Fibroblast of the conjunctiva (primary cell): ENCODE data around the gene C7orf25.

ENCODE experiments used
- DNase-seq: peaks from one replicate; pipeline ENCODE4 v3.0.0-alpha.2; 2010; ENCODE audit warnings: low read depth

C7orf25 gene

DNA sequence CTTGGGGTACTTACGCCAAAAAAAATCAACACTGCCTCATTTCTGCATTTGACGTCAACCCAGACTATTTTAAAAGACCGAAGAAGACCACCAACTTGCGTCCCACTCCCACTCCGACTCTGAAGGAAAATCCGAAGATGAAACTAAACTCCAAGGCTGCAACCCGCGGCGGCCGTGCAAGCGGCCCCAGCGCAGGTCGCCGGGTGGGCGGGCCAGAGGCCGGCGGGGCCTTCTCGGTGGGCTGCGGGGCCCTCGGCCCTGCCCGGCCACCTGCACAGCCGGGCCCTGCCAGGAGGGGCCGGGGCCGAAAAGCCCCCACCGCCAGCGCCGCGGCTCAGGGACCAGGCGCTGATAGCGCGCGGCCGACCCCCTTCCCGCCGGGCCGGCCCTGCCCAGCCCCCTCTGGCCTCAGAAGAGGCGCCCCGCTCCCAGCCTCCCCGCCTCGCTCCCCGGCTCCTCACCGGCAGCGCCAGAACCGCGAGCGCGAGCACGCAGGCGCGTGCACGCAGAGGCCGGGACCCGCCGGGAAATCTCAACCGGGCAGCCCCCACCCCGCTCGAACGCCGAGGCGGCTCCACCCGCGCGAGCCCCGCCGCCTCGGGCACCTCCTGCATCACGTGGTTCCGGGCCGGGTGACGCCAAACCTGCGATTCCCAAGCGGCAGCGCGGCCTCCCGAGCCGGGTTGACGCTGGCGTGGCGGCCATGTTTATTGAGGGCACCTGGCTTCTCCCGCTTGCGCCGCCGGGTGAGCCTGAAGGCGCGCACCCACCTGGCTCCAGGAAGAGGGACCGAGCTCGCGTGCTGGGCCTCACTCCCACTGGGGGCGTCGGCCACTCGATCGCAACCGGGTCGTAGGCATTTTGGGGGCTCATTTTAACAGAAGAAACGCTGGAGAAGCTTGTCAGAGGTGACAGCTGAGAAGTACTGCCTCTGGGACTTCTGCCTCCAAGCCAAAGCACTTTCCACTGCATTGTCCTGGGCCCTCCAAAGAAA, at the start of gene C7orf25:
Gene C7orf25 (minus strand): TSS at position 617 of the 994 bp plus-strand sequence. CDS start 1,170 bp downstream, outside the sequence.
- DNase-seq, result peak; percentile 84

DNA sequence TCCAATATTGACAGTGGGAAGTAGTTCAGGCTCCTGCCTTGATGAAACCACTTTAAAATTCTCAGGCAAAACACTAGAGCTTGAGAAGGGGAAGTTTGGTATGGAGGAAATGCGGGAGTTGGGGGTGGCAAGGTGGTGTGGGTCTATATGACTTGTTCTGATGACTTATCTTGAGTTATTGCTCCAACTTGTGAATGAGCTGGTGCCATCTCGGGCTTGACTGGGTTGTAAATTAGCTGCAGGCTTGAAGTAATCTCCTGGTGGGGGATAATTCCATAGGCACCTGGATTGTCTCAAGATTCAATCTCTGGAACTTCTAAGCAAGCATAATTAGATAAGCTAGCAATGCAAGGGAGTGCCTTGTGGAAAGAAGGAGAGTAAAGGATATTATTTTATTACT, 49.3 kb upstream of the C7orf25 start:
- DNase-seq, result no peak

DNA sequence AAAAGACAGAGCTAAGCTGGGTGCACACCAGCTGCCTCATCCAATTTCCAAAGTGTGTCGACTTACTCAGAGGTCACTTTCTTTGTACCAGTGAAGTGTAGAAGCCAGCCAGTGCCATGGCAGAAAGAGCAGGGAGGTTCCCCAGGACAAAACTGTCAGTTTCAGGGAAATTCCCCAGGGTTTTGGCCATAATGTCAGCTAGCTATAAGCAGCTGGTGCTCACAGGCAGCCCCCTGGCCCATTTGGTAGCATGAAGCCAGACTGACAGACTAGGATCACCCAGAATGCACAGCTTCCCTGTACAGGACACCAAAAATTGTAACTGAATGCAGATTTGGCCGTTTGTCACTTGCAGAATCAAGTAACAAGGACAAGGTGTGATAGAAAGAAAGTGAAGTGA, 48.9 kb upstream of the C7orf25 start:
- no peak for DNase-seq

DNA sequence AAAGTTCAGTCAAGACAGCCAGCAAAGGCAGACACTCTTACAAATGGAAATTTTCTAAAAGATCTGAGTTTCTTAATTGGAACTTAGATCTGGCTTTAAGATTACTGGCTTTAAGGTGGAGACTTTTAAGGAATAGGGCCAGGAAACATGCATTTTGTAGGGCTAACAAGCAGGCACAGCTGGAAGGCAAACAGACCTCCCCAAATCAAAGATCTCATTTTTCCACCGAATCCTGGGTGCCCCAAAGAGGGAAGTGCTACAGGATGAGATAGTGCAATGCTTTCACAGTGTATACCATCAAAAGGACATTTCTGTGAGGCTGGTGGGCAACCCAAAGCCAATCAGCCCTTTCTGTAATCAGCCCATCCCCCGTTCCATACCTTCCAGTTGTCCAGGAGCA, 47.7 kb upstream of the C7orf25 start:
- DNase-seq, result no peak

DNA sequence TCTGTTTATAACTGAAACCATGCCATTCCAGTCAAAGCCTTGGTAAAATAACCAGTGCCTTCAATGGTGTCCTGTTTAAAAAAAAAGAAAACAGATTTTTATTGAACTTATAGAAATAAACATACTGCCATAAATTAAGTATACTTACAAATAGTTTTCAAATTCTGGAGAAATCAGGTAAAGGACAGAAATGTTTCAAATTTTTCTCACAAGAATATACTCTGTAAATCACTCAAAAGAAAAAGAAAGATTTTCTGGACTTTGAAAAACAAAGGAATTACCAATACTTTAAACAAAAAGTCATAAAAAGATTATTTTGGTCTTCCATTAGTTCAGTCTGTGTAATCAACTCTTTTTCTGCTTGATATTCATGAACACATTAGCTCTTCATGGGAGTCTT, 44.2 kb upstream of the C7orf25 start:
- DNase-seq, result no peak

DNA sequence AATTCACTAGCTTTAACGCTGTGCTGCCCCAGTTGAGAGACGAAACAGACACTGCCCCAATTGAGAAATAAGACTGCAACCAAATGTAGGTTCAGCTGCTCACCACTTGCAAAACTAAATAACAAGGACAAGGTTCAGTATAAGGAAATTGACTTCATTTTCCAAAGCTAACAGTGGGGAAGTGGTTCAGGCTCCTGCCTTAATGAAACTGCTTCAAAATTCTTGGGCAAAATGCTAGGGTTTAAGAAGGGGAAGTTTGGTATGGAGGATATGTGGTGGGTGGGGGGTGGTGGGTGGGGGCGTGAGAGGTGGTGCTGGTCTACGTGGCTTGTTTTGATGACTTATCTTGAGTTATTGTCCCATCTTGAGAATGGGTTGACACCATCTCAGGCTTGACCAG, 42.1 kb upstream of the C7orf25 start:
- no peak for DNase-seq

DNA sequence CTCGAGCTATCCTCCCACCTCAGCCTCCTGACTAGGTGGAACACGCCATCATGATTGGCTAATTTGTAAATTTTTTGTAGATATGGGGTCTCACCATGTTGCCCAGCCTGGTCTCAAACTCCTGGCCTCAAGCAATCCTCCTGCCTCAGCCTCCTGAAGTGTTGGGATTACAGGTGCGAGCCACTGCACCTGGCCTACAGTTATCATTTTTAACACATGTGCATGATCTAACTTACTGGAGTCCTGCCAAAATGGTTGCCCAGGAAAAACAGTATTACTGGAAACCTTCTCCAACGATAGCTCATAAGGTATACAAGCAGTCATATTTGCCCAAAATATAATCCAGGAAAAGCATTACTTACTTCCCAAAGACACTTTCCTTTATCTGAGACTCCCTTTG, 40.5 kb upstream of the C7orf25 start:
- DNase-seq, result no peak

DNA sequence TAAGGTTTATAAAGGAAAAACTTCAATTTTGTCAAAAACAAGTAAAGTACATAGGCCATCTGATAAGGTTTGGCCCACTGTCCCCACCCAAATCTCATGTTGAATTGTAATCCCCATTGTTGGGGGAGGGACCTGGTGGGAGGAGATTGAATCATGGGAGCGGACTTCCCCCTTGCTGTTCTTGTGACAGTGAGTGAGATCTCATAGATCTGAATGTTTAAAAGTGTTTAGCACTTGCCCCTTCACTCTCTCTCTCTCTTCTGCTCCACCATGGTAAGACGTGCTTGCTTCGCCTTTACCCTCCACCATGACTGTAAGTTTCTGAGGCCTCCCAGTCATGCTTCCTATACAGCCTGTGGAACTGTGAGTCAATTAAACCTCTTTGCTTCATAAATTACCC, 38.5 kb upstream of the C7orf25 start:
- DNase-seq, result no peak

DNA sequence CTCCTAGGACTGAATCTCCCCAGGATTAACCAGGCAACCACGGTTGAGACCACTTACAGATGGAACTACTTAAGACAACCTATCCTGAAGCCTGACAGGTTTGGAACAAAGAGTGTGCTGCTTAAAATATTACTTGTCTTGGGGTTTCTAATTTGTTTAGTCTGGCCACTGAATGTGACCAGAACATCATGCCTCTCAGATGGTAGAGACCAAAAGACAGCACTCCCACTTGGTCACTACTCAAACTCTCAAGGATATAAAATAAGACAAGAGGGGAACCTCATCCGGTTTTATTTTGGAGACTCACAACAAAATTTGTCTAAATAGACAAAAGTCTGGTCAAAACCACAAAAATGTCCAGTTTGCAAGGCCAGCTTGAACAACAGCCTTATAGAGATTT, 35.7 kb upstream of the C7orf25 start:
- no peak for DNase-seq

DNA sequence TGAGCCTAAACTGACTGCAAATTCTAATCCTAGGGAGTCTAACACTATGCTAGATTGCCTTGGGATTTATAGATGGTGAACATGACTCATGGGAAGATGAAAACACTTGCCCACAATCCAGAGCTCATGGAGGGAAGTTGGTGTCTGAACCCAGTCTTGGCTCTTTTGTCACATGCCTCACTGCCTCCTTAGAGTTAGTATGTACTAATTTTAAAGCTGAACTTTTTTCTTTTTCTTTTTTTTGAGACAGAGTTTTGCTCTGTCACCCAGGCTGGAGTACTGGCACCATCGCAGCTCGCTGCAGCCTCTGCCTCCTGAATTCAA, 34.7 kb upstream of the C7orf25 start:
- DNase-seq, result no peak

DNA sequence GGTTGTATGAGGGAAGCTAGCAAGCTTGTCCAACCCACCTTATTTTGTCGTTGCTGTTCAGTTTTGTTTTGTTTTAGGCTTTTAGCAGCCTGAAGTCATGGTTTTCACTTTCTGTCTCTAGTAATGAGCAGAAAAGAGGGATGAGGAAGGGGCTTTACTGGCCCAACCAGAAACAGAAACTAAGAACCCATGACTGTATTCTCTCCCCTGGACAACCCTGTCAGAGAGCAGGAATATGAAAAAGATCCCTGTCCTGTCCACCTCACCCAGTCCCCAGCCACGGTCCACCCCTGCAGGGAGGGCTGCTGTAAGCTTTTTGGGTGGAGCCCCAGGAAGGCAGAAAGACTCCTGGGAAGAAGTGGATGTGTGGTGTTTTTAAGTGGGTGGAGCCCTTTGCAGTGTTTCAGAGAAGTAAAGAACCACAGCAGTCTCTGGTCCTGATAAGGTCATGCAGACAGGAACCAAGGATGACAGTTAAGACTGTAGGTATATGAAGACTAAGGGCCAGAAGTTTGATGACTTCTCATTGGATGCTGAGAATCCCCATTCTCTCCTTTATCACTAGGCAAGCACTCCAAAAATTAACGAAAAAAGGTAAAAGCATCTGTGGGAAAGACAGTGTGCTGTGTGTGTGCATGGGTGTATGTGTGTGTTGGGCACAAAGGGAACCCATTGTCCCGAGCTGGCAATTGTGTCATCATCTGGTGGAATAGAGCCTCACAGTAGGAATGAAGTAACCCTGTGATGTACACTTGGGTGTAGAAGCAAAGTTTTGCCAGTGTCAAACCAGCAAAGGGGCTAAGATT, 34.2 kb upstream of the C7orf25 start:
- no peak for DNase-seq

DNA sequence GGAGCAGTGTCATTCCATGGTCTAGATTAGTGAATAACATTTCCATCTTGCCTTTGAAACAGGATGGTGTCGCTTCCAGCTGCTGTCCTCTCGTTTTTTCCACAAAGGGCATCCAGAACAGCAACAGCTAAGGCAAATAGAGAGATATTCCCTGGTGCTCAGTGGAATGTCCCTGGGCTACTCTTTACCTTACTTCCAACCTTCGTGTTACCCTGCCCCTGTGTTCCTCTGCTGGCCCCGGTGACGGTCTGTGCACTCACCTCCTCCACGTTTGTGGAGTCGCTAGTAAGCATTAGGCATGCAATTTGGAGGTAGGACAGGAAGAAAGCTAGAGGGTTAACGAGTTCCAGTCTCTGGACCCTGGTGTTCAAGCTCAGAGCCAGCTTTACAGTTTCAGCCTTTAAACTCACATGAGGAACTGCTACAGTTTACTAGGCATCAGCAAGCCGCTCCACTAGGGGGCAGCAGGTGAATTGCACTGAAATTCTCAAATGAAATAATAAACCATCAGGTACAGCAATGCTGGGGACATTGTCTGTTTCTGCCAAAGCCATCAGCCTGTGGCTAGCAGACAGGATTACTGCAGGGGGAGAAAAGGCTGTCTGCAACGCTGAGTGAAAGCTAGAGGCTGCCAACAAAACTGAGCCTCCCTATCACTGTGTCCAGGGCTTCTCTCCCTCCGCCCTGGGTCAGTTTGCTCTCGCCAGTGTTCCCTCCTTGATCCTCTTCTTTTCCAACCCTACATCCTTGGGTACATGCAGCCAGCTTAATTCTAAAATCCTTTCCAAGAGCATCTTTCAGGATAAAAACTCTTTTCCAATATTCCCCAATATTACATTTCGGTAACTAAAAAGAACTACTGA, 29.3 kb upstream of the C7orf25 start:
- peak; percentile 69 for DNase-seq

DNA sequence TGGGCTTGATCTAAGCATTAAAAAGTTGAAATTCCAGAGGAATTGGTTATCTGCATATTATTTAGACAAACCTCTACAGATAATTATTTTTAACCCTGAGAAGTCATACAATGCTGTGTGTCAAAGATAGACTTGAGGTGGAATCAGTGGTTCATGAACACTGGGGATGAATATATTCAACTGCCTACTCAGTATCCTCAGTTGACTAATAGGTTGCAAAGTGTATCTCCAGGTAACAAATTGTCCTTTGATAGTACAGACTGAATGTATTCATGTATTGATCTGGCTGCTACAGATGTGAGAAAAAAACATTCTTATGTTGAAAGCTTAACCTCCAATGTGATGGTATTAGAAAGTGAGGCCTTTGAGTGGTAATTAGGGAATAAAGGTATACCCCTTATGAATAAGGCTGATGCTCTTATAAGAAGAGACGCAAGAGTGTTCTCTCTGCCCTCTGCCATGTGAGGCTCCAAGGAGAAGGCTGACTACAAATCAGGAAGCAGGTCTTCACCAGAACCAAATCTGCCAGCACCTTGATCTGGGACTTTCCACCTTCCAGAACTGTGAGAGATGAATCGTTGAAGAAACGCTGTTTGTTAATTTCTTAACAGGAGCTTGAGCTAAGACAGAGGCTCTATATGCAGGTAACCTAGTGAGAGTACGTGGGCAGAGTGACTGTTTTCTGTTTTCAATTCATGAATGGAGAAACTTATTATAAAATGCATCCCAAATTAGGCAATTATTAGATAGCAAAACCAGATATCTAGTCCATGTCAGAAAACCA, 27.8 kb upstream of the C7orf25 start:
- no peak for DNase-seq

DNA sequence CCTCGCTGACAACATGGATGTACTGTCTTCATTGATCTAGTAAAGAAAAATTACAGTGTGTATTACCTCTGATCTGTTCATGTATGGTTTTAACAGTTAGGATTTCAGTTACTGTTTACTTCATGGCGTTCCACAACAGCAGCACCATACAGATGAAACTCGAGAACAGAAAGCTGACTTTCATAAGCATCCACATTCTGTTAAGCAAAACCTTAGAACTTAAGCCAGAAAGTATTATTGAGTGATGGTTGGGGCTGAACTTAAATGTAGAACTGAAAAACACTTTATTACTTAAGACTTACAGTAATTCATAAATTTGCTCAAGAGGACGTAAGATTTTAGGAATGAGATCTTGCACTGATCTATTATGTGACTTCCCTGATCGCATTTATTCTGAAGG, 24.0 kb upstream of the C7orf25 start:
- DNase-seq, result no peak

DNA sequence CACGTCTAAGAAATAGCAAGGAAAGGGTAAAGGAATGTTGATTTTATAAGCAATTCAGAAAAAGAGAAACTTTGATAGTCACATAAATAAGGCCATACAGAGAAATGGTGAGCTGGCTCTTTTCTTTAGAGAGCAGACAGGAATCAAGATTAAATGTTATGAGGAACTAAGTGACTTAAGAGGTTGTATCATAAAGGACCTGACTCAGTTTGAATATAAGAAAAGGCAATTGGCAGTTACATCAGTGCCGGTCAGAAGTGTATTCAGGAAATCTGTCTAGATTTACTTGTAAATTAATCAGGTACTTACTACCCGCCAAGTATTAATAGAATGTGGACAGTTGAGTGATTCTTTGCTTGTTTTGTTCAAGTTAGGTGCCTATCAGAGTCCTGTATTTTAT, 22.4 kb upstream of the C7orf25 start:
- no peak for DNase-seq

DNA sequence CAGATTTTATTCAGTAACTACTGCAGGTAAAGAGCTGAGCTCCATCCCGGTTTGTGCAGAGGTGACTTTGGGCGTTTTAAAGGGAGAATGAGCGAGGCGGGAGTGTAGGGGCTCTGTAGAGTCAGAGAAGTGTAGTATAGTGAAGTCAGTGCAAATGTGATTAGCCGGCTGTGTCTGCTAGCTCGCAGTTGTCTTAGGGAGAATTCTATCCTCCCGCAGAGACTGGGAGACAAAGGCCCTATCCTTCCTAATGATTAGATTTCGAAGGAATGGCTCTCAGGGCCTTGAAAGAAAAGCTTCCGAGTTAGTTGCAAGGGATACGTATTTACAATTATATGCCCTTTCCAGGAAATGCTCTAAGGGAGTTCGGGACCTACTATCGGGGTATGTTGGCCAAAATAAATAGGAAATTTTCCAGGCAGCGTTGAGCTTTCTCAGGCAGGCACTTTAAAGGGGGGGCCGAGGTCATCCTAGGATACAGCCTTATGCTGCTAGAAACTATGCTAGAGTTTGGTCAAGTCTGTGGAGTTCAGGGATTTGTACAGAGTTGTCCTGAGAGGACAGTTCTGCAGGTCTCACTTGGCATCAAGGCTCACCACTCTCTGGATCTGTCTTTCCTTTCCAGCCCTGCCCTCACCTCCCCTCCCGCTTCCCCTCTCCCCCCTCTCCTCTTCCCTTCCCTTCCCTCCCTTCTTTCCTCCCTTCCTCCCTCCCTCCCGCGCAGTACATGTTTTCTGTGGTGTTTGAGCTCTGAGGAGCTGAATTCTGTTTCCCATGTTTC, 21.1 kb upstream of the C7orf25 start:
- DNase-seq, result no peak

DNA sequence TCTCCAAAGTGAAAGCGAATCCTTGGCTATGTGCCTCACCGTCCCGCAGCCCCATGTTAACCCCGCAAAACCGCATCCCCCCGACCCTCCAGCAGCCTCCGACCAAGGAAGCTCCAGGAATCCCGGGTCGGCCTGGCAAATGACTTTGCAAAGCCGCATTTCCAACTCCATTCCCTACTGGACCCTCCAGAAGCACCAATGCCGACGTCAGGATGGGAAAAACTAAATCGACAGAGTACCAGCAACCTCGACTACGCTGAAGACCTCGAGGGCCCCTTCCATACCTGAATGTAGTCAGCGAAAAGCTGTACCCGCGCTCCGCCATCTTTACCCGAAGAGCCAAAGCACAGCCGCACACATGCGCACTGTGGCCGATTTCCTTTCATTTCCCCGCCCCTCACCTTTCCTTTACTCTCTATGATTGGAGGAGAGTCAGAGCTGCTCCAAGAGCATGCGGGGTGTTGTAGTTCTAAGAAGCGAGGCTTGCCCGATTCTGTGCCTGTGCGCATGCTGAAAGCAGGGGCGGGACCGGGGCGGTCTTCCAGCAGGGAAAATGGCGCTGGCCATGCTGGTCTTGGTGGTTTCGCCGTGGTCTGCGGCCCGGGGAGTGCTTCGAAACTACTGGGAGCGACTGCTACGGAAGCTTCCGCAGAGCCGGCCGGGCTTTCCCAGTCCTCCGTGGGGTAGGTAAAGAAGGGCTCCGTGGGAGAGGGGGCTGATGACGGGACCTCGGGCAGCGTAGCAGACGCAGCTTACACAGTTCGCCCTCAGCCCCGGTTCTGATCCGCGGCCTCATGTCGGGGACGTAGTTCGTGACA, 20.2 kb upstream of the C7orf25 start, which contains the start of the genes MRPL32 and PSMA2:
Gene MRPL32 (plus strand): TSS at position 543 of the 818 bp plus-strand sequence. CDS start 11 bp downstream, at position 554.
Gene PSMA2 (minus strand): TSS at position 341 of the 818 bp plus-strand sequence. CDS start 16 bp downstream, at position 325.
- DNase-seq, result peak; percentile 95

DNA sequence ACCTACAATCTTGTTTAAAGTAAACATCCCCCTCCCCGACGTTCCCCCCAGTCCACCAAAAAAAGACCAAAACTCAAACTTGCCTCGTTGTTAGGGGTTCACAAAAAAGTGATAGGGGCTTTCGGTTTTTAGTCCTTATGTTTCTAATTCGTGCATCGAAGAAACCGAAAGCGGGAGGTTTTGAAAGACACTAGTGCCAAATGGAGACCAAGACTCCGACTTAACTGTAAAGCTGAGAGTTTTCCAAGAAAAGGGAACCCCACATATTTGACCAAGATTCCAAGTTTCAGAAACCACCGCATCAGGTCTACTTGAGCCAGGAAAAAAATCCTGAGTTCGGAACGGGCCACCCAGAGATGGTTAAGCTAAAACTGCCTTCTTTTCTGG, 19.6 kb upstream of the C7orf25 start:
- DNase-seq, result no peak

DNA sequence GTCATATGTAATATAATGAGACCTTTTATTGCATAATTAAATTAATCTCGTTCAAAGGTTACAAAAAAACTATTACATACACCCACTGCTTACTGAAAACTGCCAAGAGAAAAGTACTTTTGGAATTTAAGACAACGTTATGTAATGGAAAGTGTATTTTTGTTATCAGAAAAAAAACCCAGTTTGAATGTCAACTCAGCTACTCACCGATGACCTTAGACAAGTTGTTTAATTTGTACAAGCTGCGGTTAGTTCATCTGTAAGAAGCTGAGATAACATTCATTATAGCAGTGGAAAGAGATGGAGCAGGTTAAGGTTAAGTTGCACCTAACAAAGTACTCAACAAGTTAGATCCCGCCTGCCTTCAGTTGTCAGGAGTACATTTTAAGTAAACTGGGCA, 19.0 kb upstream of the C7orf25 start:
- DNase-seq, result no peak
